SK-N-SH (cell line): ENCODE results near the gene URM1.

Experiments used
- GABPA ChIP-seq: IDR thresholded peaks from 2 replicates; pipeline ENCODE4 v1.4.0; 2012; ENCODE audit warnings: low read depth, mild to moderate bottlenecking
- POLR2AphosphoS5 ChIP-seq: IDR thresholded peaks from 2 replicates; pipeline ENCODE4 v1.6.1; 2012; ENCODE audit warnings: low read depth, low read length
- RAD21 ChIP-seq: IDR thresholded peaks from 2 replicates; pipeline ENCODE4 v1.6.1; 2012; ENCODE audit warnings: mild to moderate bottlenecking, low read length
- RFX5 ChIP-seq: IDR thresholded peaks from 2 replicates; pipeline ENCODE4 v1.6.1; 2012; ENCODE audit warnings: mild to moderate bottlenecking, improper control_type of control experiment, low read length
- TAF1 ChIP-seq: IDR thresholded peaks from 2 replicates; pipeline ENCODE4 v1.6.1; 2012; ENCODE audit warnings: low read depth, mild to moderate bottlenecking, low read length, moderate library complexity, borderline replicate concordance
- TF ChIP-seq, protein P1 (sequence below): fragments of 200-600 bp; sonication (generic); IDR thresholded peaks from 2 replicates; pipeline ENCODE4 v1.6.1; 2017; ENCODE audit warnings: antibody characterized with exemption, mild to moderate bottlenecking, moderate library complexity
- TF ChIP-seq, protein P2 (sequence below): IDR thresholded peaks from 2 replicates; pipeline ENCODE4 v1.4.0; 2012; ENCODE audit warnings: low read depth, borderline replicate concordance

GRCh38 chr9:128355451-128355850 lies 15.7 kb upstream of the URM1 start:
- TF ChIP-seq, protein P1, sequence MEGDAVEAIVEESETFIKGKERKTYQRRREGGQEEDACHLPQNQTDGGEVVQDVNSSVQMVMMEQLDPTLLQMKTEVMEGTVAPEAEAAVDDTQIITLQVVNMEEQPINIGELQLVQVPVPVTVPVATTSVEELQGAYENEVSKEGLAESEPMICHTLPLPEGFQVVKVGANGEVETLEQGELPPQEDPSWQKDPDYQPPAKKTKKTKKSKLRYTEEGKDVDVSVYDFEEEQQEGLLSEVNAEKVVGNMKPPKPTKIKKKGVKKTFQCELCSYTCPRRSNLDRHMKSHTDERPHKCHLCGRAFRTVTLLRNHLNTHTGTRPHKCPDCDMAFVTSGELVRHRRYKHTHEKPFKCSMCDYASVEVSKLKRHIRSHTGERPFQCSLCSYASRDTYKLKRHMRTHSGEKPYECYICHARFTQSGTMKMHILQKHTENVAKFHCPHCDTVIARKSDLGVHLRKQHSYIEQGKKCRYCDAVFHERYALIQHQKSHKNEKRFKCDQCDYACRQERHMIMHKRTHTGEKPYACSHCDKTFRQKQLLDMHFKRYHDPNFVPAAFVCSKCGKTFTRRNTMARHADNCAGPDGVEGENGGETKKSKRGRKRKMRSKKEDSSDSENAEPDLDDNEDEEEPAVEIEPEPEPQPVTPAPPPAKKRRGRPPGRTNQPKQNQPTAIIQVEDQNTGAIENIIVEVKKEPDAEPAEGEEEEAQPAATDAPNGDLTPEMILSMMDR, result no peak
- TF ChIP-seq POLR2AphosphoS5 (no peak), GABPA (no peak), RAD21 (no peak), RFX5 (no peak), TAF1 (no peak)
- TF ChIP-seq, protein P2, sequence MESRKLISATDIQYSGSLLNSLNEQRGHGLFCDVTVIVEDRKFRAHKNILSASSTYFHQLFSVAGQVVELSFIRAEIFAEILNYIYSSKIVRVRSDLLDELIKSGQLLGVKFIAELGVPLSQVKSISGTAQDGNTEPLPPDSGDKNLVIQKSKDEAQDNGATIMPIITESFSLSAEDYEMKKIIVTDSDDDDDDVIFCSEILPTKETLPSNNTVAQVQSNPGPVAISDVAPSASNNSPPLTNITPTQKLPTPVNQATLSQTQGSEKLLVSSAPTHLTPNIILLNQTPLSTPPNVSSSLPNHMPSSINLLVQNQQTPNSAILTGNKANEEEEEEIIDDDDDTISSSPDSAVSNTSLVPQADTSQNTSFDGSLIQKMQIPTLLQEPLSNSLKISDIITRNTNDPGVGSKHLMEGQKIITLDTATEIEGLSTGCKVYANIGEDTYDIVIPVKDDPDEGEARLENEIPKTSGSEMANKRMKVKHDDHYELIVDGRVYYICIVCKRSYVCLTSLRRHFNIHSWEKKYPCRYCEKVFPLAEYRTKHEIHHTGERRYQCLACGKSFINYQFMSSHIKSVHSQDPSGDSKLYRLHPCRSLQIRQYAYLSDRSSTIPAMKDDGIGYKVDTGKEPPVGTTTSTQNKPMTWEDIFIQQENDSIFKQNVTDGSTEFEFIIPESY, result no peak
